HG03565 (cell line): ENCODE results near the gene NOD1.
A peak's percentile ranks its signal among the peaks of the same experiment; 100 is the strongest.
"Not testable (repeated sequence)": the region's sequence is repeated elsewhere in the genome, so short reads cannot be mapped to it uniquely, and the experiment has no call there.

ENCODE experiments used
- ATAC-seq: cut with Tn5 transposase; IDR thresholded peaks from one replicate; pipeline ENCODE4 v1.9.1; 2021; ENCODE audit warnings: mild to moderate bottlenecking, moderate library complexity; ENCODE audit not compliant: unreplicated experiment

Gene NOD1, protein sequence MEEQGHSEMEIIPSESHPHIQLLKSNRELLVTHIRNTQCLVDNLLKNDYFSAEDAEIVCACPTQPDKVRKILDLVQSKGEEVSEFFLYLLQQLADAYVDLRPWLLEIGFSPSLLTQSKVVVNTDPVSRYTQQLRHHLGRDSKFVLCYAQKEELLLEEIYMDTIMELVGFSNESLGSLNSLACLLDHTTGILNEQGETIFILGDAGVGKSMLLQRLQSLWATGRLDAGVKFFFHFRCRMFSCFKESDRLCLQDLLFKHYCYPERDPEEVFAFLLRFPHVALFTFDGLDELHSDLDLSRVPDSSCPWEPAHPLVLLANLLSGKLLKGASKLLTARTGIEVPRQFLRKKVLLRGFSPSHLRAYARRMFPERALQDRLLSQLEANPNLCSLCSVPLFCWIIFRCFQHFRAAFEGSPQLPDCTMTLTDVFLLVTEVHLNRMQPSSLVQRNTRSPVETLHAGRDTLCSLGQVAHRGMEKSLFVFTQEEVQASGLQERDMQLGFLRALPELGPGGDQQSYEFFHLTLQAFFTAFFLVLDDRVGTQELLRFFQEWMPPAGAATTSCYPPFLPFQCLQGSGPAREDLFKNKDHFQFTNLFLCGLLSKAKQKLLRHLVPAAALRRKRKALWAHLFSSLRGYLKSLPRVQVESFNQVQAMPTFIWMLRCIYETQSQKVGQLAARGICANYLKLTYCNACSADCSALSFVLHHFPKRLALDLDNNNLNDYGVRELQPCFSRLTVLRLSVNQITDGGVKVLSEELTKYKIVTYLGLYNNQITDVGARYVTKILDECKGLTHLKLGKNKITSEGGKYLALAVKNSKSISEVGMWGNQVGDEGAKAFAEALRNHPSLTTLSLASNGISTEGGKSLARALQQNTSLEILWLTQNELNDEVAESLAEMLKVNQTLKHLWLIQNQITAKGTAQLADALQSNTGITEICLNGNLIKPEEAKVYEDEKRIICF

DNA sequence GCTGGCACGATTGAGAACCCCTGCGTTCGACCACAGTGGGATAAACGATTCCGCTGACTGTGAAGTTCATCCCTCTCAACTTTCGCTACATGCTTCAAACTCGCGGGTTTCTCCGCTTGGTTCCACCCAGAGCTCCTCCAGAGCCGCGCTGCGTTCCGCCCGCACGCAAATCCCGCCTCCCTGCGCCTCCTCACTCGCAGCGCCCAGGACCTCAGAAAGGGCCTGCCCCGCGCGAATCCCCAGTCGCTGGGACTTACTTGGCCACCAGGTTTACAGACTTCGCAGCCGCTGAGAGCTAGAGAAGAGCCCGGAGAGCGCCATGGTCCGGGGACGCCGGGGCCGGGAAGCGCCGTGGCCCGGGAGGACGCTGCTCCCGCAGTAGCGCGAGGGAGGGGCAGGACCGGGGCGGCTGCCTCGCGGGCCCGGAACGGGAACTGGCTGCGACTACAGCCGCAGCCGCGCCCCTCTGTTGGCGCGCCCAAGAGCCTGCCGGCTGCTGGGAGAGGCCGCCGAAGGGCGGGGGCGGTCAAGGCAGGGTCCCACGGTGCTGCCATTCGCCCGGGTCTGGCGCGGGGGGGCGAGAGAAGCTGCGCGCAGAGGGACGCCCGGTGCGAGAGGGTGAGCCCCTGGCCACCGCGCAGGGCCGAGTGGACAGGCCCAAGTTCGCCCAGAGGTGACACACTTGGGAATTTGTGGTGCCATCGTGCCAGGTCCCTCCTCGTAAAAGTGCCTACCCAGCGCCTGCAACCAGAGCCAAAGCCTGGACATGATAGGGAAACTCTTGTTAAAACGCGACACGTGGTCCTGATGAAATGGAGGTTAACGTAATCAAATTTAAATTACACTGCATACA, at the start of gene NOD1:
Gene NOD1, minus strand, starts transcription at position 436 of the 853 bp plus-strand sequence. CDS start 21,863 bp downstream, outside the sequence.
- ATAC-seq: peak; percentile 78

DNA sequence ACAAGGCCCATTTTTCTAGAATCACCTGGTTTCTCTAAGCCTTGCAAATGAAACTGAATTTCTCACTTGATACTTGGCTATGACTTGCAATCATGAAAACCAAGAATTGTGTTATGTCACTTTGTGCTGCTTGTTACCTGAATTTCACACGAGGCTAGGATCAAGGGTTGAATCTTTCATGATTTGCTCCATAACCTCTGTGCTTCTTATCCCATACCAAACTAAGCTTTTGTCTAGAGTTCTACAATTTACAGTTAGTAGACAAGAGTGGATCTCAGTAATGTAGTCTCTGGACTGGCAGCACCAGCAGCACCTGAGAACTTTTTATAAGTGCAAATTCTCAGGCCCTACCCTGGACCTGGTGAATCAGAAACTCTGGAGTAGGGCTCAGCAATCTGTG, 48.7 kb upstream of the NOD1 start:
- ATAC-seq: not testable (repeated sequence)

DNA sequence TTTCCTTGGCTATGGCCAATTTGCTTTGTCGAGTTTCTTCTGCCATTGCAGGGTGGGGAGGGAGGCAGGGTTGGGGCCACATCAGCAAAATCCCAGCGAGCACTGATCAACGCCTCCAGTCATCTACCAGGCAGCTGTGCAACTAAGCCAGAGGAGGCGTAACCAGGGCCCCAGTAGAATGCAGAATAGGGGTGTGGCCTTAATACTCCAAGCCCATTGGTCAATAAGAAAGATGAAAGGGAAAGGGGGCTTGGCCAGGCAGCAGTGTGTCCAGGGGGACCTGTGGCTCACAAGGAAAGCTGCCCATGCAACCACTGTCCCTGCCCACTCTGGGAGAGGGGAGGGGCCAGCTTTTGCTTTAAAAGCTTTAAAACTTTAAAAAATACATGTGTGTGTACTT, 47.6 kb upstream of the NOD1 start:
- ATAC-seq: no peak

DNA sequence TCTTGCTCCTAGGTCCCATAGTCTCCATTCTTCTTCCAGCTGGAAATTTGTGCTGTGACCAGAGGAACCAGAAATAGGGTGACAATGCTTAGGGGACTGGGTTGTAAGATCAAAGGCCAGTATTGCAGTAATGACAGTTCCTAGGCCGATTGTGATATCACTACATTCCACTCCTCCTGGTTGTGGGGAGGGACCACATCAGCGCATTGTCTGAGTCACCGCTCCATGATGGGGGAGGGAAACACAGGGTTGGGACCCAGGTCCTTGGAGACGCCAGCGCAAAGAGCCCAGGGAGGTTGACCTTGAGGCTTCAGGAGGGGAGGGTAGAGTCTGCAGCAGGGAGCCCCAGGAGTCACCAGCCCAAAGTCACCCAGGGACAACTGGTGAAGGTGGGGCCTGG, 46.8 kb upstream of the NOD1 start:
- no peak for ATAC-seq

DNA sequence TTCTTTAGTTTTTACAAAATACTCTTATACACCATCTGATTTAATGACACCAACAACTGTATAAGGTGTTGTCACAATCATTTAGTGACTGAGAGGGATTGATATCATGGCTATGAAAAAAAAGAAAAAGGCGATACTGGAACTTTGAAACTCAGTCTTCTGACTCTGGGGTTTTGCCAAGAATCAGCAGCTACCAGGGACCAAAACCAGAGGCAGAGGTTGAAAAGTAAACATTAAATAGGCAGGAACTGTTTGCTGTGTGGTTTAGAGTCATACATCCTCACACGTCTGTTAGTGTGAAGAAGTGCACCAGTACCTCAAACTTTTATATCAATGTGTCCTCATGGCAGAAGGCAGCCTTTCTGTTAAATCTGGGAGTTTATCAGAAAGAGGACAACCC, 46.0 kb upstream of the NOD1 start:
- no peak for ATAC-seq

DNA sequence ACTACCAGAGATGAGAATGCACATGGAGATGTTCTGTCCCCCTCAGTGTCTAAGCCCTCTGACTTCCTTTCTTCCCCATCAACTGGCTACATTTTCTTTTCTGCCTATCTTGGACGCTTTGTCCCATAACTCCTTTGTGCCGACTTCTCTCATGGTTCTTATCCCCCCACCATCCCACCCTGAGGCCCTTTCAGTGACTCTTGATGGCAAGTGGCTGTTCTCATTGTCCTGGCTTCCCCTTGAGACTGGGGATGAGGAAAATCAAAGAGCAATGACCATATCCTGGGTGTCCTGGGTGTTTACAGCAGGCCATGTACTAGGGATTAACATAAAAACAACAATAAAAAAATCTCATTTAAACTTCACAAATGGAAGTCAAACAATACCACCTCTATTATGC, 44.9 kb upstream of the NOD1 start:
- no peak for ATAC-seq

DNA sequence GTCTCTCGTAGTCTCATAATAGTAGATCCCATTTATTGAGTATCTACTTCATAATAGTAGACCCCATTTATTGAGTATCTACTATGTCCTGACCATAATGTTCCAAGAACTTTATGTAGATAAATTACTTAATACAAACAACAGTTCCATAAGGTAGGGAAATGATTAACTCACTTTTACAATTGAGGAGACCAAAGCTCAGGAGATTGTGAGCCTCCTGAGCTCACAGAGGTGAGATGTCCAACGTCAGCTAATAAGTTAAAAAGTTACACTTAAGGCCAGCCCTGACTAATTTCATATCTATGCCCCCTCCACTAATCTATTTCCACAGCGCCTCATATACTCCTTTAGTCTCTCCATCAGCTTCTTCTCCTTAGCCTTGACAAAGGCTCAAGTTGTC, 43.6 kb upstream of the NOD1 start:
- ATAC-seq: no peak

DNA sequence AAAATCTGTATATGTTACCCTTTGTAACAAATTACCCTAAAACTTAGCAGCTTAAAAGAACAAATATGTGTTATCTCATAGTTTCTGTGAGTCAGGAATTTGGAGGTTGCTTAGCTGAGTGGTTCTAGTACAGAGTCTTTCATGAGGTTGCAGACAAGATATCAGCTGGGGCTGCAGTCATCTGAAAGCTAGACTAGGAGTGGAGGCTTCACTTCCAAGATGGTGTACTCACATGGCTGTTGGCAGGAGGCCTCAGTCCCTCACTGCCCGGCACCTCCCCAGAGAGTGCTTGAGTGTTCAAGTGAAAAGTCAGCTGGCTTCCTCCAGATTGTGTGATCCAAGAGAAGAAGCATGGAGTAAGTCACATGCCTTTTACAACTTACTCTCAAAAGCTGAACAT, 42.9 kb upstream of the NOD1 start:
- no peak for ATAC-seq

DNA sequence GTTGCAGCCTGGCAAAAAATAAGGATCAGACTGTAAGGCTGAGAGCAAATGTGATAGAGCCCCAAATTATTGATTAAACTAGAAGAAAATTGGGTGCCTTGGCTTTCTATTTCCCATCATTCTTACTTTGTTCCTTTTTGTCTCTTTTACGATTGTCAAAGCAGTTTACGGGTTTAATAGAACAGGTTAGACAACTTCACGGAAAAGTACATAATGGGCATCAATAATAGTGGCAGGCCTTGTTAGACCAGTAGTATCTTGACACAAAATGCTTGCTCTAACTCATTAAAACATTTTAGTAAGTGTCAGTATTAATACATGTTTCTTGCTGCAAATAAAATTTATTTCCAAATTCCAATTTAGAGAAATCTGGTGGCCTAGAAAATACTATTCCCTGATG, 40.5 kb upstream of the NOD1 start:
- ATAC-seq: no peak

DNA sequence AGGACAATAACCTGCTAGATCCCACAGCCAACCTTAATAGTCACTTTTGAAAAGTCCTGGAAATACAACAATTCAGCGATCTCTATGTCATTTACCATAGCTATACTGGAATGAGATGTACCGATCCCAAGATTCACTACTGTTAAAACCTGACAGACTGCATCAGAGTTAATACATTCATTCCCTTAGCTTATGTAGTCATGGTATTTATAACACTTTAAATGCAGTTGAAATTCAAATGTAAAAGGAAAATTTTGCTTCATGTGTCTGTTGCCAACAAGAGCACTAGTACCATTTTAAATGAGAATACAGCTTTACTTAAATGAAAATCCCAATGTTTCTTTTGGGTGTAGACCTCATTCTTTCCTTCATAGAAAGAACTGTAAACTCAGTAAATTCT, 37.2 kb upstream of the NOD1 start:
- ATAC-seq: no peak

DNA sequence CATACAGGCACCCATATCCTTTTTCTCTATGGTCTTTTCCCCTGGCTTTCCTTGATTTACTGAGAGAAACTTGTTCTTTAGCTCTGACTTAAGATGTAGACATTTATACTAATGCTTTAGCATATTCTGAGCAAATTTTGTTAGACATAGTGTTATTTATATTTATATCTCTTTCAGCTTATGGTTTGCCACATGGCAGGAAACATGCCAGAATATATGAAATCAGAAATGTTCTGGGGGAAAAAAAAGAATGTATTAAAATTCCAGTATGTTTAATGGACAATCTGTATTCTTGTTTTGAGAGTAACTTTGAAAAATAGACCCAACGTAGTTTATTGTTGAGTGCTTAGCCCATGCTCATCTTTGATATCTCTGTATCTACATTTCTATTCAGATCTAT, 36.2 kb upstream of the NOD1 start:
- no peak for ATAC-seq

DNA sequence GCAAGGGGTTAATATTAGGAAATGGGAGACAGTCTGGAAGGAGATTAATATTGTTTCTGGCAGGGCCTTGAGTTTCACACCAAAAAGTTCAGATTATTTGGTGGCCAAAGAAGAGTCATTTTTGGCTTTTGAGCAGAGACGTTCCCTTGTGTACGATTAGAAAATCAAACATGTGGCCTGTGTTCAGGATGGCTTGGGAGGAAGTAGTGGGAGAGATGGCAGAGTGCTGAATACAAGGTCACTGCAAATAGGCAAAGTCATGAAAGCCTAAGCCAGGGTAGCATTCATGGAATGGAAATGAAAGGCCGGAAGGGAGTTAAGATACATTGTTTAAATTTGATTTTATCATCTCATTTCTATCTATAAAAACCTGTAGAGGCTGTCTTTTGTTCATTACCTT, 35.6 kb upstream of the NOD1 start:
- no peak for ATAC-seq

DNA sequence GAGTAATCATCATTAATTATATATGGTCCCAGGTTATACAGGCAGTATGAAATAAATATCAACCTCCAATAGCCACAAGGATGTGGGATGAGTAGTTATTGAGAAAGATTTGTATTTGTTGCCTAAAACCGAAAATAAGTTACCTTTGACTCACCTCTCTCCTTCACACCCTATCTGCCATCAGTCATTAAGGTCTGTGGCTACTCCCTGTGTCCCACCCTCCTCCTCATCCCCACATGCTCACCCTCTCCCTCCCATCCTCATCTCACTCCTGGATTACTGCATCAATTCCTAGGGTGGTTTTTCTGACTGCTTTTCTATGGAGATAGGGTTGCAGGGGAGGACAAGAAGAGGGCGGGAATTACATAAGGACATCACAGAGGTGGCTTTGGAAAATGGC, 35.2 kb upstream of the NOD1 start:
- ATAC-seq: no peak

DNA sequence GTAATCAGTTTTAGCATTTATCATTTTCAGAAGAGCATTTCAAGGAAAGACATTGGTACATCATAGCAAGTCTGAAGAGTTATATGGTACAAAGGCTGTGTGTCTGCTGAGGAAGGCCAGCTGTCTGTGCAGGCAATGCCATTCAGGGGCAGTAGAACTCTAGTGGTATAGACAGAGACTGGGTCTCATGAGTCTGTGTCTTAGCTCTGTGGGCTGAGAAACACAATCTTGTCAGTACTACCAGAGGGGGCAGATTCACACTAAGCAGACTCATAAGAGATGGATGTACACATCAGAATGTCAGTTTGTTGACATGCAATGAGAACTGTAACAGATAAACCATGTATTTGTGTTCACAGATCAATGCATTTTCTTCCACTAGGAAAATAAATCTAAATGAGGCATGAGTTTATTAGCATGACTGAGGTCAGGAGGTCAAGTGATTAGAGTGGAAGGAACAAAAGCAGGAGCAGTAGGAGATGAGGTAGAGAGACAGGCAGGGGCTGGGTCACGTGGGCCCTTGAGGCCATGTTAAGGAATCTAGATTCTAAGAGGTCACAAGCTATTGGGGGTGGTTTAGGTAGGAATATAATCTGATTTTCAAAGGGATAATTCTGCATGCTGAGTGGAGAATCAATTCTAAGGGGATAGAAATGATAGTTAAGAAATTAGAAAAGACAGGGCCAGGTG, 33.5 kb upstream of the NOD1 start:
- no peak for ATAC-seq

DNA sequence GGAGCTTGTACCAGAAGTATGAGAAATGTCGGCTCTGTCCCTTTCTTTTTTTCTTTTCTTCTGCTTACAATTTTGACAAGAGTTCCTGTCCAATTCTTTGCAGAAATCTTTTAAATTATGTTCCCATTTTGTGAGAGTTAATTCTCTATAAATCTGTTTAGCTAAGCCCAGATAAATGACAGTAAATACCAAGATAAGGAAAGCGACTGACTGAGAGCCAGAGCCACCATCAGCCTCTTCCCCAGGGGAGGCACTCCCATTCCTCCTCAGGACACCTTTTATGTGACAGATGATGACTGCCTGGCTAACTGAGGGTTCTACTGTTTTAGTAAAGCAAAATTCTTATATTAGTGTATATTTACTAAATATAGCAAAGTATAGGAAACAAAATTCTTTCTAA, 32.9 kb upstream of the NOD1 start:
- no peak for ATAC-seq

DNA sequence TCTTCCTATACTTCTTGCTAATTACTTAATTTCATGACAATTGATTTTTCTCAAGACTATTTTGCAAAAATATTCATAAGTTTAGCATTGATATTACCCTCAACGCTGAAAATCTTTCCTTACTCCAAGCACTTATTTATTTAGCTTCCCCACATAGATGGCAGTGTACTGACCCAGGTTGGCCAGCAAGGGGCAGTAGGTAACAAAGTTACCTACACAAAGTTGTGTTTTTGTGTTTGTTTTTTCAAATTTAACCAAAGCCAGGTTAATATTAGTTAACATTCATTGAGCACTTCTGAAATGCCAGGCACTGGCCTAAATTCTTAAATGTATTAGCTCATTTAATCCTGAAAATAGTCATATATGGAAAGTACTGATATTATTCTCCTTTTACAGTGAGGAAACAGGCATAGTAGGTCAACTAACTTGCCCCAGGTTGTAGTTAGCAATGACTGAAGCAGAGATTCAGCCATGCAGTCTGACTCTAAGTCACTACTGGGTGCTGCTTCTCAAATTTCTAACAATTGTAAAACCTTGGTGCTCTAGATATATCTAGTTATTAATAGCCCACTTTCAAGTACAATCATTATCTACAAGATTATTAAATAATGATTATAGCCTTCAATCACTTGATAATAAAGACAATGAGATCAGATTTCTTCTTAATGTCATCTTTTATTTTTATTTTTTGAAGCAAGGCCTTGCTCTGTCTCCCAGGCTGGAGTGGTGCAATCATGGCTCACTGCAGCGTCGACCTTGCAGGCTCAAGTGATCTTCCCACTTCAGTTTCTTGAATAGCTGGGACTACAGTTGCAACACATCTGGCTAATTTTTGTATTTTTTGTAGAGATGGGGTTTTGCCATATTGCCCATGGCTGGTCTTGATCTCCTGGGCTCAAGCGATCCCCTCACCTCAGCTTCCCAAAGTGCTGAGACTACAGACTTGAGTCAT, 31.8 kb upstream of the NOD1 start:
- ATAC-seq: no peak

DNA sequence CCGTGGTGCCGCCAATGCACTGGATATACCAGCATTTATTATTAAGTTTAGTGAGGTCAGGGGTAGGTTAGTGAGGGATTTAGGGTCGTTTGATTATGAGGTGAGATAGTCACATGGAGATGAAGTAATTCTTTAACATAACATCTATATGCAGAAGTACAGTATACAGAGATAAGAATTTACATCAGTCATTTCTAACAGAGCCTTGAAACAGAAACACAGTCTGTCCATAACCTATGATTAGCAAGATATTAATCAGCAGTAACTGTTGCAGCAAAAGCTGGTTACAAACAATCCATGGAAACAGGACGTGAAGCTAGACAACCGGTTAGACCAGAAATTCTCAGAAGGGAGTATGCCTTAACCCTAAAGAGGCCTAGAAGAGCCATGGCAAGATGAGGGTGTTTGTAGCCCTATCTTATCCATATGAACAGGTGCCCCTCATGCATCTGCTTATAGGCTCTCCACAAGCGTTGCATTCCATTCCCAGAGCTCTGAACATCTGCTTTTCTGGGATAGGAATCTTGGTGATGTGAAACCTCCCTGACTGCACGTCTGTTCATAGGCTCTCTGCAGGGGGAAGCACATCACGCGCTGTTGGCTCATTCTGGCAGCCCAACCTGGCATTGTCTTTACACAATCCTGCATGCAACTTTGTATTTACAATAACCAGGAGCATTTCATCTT, 30.7 kb upstream of the NOD1 start:
- not testable (repeated sequence) for ATAC-seq

DNA sequence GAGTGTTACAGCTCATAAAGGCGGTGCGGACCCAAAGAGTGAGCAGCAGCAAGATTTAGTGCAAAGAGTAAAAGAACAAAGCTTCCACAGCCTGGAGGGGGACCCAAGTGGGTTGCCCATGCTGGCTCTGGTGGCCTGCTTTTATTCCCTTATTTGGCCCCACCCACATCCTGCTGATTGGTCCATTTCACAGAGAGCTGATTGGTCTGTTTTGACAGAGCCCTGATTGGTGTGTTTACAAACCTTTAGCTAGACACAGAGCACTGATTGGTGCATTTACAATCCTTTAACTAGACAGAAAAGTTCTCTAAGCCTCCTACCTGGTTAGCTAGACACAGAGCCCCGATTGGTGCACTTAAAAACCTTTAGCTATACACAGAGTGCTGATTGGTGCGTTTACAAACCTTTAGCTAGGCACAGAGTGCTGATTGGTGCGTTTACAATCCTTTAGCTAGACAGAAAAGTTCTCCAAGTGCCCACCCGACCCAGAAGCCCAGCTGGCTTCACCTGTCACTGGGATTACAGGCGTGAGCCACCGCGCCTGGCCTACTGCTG, 28.8 kb upstream of the NOD1 start:
- ATAC-seq: not testable (repeated sequence)
